Tibial nerve (tissue), 4 donors: Measurements from ENCODE around the gene MCOLN1. TPM values are rescaled to one million over a fixed set of nuclear protein-coding genes. Genes with fewer than 3 reads are reported as not detected.

ENCODE experiments used
- DNase-seq, 2 donors: peaks; one replicate each; pipeline ENCODE4 v3.0.0-alpha.2; 2019; ENCODE audit warnings: low spot score in 2 of 2
- H3K27ac ChIP-seq, 4 donors: fragments of 200-600 bp; sonication (generic) in 3 of 4; one replicate each; pipeline ENCODE4 v1.5.1; 2017 to 2019; ENCODE audit warnings: mild to moderate bottlenecking in 1 of 4
- H3K27me3 ChIP-seq, 2 donors: fragments of 200-600 bp; sonication (generic) in 1 of 2; one replicate each; pipeline versions ENCODE4 v1.5.1 to v1.6.0; 2017 to 2019
- H3K36me3 ChIP-seq, 3 donors: fragments of 200-600 bp; sonication (generic); one replicate each; pipeline ENCODE4 v1.5.1; 2018 to 2019
- H3K4me1 ChIP-seq, 4 donors: fragments of 200-600 bp; sonication (generic) in 3 of 4; one replicate each; pipeline ENCODE4 v1.5.1; 2017 to 2019
- H3K4me3 ChIP-seq, 4 donors: fragments of 200-600 bp; sonication (generic) in 3 of 4; one replicate each; pipeline ENCODE4 v1.5.1; 2017 to 2019; ENCODE audit warnings: mild to moderate bottlenecking in 1 of 4, moderate library complexity in 1 of 4
- H3K9me3 ChIP-seq, 4 donors: fragments of 200-600 bp; sonication (generic) in 3 of 4; one replicate each; pipeline ENCODE4 v1.5.1; 2017 to 2019
- EP300 ChIP-seq, 2 donors: sonication (generic); formaldehyde crosslinking; IDR thresholded peaks; one replicate each; pipeline ENCODE4 v1.6.1; 2017; ENCODE audit warnings: antibody characterized with exemption in 2 of 2, mild to moderate bottlenecking in 1 of 2
- POLR2A ChIP-seq, 2 donors: fragments of 450-650 bp; IDR thresholded peaks; one replicate each; pipeline ENCODE4 v1.6.1; 2017; ENCODE audit warnings: antibody characterized with exemption in 2 of 2, mild to moderate bottlenecking in 2 of 2, moderate library complexity in 2 of 2
- WGBS, 2 donors: methylation state at CpG; one replicate each; pipeline ENCODE4 v1.1.5; 2018; 5-methylcytosine and 5-hydroxymethylcytosine counted together
- total RNA-seq, 4 donors: library from RNA; depleted of rRNA; stranded (reverse); fragments of >200 nt; gene quantifications; one replicate each; pipeline ENCODE4 v1.1.0, GENCODE V29; 2016
- TF ChIP-seq, protein P1 (sequence below), 5 experiments: fragments of 200-600 bp in 3 of 5; fragments of 450-650 bp in 2 of 5; sonication (generic) in 3 of 5; IDR thresholded peaks; one replicate each; pipeline ENCODE4 v1.5.1; 2016 to 2019; ENCODE audit warnings: antibody characterized with exemption in 5 of 5, mild to moderate bottlenecking in 3 of 5, moderate library complexity in 2 of 5

The MCOLN1 gene
- total RNA-seq, 4 donors from 2014 or later = 21.3 to 52.2 (median 31.3) TPM

DNA sequence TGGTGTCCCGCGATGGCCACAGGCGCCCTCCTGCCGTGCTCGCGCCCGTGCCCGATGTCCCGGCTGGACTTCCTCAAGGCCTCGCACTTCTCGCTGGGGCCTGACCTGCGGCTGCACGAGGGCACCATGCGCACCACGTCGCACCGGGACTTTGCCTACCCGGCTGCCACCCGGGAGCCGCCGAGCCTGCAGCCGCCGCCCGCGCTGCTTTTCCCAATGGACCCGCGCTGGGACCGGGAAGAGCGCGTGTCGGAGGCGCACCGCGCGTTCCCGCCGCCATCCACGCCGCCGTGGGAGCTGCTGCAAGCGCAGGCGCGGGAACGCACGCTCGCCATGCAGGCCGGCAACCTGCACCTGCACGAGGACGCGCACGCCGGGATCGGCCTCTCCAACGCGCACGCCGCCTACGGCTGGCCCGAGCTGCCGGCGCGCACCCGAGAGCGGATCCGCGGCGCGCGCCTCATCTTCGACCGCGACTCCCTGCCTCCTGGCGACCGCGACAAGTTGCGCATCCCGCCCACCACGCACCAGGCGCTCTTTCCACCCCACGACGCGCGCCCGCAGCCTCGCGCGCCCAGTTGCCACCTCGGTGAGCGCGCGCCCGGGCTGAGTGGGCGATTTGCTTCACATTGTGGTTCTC, 21.5 kb upstream of the MCOLN1 start:
- TF ChIP-seq POLR2A (IDR thresholded peaks at IDR 0.05) (no peak), EP300 (IDR thresholded peaks at IDR 0.05) (no peak)
- TF ChIP-seq, protein P1, sequence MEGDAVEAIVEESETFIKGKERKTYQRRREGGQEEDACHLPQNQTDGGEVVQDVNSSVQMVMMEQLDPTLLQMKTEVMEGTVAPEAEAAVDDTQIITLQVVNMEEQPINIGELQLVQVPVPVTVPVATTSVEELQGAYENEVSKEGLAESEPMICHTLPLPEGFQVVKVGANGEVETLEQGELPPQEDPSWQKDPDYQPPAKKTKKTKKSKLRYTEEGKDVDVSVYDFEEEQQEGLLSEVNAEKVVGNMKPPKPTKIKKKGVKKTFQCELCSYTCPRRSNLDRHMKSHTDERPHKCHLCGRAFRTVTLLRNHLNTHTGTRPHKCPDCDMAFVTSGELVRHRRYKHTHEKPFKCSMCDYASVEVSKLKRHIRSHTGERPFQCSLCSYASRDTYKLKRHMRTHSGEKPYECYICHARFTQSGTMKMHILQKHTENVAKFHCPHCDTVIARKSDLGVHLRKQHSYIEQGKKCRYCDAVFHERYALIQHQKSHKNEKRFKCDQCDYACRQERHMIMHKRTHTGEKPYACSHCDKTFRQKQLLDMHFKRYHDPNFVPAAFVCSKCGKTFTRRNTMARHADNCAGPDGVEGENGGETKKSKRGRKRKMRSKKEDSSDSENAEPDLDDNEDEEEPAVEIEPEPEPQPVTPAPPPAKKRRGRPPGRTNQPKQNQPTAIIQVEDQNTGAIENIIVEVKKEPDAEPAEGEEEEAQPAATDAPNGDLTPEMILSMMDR (IDR thresholded peaks at IDR 0.05) = no peak
- no peaks in the 10 kb centered on the region for H3K36me3 ChIP-seq
- no peak for DNase-seq
- H3K4me3 ChIP-seq = peak overlapping the region; percentile 18 to 57 (median 34)
- H3K27me3 ChIP-seq = peaks cover 0 to 58% of the 10 kb centered on the region in 2 donors
- peaks cover 0 to 18% (median 9%) of the 10 kb centered on the region in 4 donors for H3K4me1 ChIP-seq
- H3K9me3 ChIP-seq = no peaks in the 10 kb centered on the region
- 1 to 3% methylated on average over 39 to 43 of the region's 93 CpGs for WGBS, 2 donors
- no peak overlapping the region for H3K27ac ChIP-seq

DNA sequence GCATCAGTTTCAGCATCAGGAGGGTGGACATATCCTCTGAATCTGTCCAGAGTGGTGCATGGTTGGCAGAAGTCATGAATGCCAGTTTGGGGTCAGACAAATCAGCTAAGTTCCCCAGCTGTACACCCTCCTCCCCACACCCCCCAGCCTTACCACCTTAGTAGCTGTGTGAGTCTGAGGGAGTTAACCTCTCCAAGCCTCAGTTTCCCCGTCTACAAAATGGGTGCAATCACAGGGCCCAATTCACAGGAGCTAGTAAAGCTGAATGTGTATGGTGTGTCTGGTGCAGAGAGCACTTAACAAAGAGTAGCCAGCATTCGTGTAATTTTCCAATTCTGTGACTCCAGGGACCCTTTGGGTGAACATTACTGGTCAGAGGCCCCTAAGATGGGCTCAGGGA, 19.9 kb upstream of the MCOLN1 start:
- TF ChIP-seq EP300 (IDR thresholded peaks at IDR 0.05) = no peak
- no peak for TF ChIP-seq POLR2A (IDR thresholded peaks at IDR 0.05)
- TF ChIP-seq, protein P1 (IDR thresholded peaks at IDR 0.05) = no peak
- Histone ChIP-seq H3K4me1 (peaks cover 0 to 25% (median 9%) of the 10 kb centered on the region in 4 donors), H3K36me3 (no peaks in the 10 kb centered on the region), H3K9me3 (no peaks in the 10 kb centered on the region), H3K27ac (no peak overlapping the region), H3K27me3 (peaks cover 0 to 61% of the 10 kb centered on the region in 2 donors), H3K4me3 (no peak overlapping the region)
- WGBS, 2 donors = 48 to 57% methylated on average over 2 of the region's 2 CpGs
- DNase-seq = no peak

DNA sequence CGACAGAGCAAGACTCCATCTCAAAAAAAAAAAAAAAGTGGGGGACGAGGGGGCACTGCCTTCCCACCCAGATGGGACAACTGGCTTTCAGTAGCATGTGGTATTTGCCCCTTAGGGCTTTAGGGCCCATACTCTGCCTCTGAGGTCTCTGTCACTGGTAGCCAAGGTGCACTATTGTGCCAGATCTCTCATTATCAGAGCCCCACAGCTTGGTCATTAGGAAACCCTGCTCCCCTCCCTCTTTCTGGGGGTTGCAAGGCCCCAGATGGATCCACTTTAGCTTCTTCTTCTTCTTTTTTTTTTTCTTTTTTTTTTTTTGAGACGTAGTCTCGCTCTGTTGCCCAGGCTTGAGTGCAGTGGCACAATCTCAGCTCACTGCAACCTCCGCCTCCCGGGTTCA, 17.7 kb upstream of the MCOLN1 start:
- Histone ChIP-seq H3K36me3 (no peaks in the 10 kb centered on the region), H3K4me1 (peaks cover 0 to 32% (median 9%) of the 10 kb centered on the region in 4 donors), H3K27ac (no peak overlapping the region), H3K9me3 (no peaks in the 10 kb centered on the region), H3K4me3 (no peak overlapping the region), H3K27me3 (peaks cover 0 to 61% of the 10 kb centered on the region in 2 donors)
- TF ChIP-seq EP300 (IDR thresholded peaks at IDR 0.05) (no peak), POLR2A (IDR thresholded peaks at IDR 0.05) (no peak)
- TF ChIP-seq, protein P1 (IDR thresholded peaks at IDR 0.05) = no peak
- DNase-seq = no peak
- 84 to 86% methylated on average over 6 of the region's 6 CpGs for WGBS, 2 donors

DNA sequence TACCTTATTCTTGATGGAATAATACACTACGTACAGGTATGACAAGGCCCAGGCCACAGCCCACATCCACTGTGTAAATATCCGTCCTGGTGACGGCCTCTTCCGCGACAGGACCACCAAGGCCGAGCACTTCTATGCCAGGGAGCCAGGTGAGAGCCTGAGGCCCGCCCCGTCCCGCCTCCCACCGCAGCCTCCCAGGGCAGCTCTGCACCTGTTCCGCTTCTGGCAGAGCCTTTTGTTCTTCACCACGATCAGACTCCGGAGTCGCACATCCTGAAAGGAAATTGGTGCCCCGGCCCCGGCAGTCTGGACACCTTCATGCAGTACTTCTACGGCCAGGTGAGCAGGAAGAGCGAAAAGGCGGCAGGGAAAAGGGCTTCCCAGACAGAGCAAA, 17.1 kb upstream of the MCOLN1 start:
- Histone ChIP-seq H3K36me3 (no peaks in the 10 kb centered on the region), H3K4me1 (peaks cover 0 to 32% (median 9%) of the 10 kb centered on the region in 4 donors), H3K27ac (no peak overlapping the region), H3K4me3 (no peak overlapping the region), H3K9me3 (no peaks in the 10 kb centered on the region), H3K27me3 (peaks cover 0 to 57% of the 10 kb centered on the region in 2 donors)
- TF ChIP-seq, protein P1 (IDR thresholded peaks at IDR 0.05) = no peak
- no peak for TF ChIP-seq EP300 (IDR thresholded peaks at IDR 0.05)
- no peak for TF ChIP-seq POLR2A (IDR thresholded peaks at IDR 0.05)
- 55 to 64% methylated on average over 19 of the region's 19 CpGs for WGBS, 2 donors
- no peak for DNase-seq

DNA sequence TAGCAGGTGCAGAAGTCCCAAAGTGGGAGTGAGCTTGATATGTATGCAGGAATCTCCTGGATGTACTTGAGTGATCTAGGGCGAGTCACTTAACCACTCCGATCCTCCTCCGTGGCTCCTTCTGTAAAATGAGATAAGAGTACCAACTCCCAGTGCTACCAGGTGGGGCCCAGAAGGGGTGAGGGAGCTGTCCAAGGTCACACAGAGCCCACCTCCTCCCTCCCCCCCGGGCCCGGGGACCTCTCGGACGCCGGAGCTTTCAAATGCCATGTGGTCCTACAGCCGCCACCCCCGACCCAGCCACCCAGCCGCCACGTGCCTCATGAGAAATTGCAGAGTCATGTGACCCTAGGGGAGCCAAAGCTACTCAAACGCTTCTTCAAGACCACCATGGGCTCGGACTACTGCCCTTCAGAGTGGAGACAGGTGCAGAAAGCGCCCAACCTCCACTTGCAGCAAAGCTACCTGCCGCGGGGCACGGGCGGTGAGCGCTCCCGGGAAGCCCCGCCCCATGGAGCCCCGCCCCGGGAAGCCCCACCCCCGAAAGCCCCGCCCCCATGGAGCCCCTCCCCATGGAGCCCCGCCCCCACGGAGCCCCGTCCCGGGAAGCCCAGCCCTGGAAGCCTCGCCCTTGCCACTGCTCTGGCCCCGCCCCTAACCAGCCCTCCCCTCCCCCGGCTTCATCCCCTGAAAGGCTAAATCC, 16.6 kb upstream of the MCOLN1 start:
- TF ChIP-seq POLR2A (IDR thresholded peaks at IDR 0.05) (no peak), EP300 (IDR thresholded peaks at IDR 0.05) (no peak)
- TF ChIP-seq, protein P1 (IDR thresholded peaks at IDR 0.05) = no peak
- WGBS, 2 donors = 5 to 7% methylated on average over 11 to 22 of the region's 33 CpGs
- no peak for DNase-seq
- no peaks in the 10 kb centered on the region for H3K9me3 ChIP-seq
- H3K27me3 ChIP-seq = peaks cover 0 to 51% of the 10 kb centered on the region in 2 donors
- peak overlapping the region in 1 of 4 donors; percentile 27 for H3K27ac ChIP-seq
- no peaks in the 10 kb centered on the region for H3K36me3 ChIP-seq
- peaks cover 0 to 28% (median 6%) of the 10 kb centered on the region in 4 donors for H3K4me1 ChIP-seq
- H3K4me3 ChIP-seq = peak overlapping the region in 2 of 4 donors; percentile 5 to 9
